IMR-90 (cell line): Measurements from ENCODE around the gene SURF1. TPM values are rescaled to one million over a fixed set of nuclear protein-coding genes. Genes with fewer than 3 reads are reported as not detected.

ENCODE experiments used
- ATAC-seq: fragments of 200-7000 bp; cut with Tn5 transposase; 2 replicates; pipeline ENCODE4 v1.9.1; 2020; ENCODE audit warnings: low read depth, mild to moderate bottlenecking, moderate library complexity
- BruUV-seq: library from RNA; stranded (reverse); fragments of 400-500 nt; replicated peaks from 2 replicates; lab custom pipeline; 2021; lab: Mats Ljungman, UMichigan
- CTCF ChIA-PET: fragments of 300-600 bp; formaldehyde crosslinking; extraction: SDS; loops from one replicate; lab custom pipeline; 2021; ENCODE audit warnings: antibody characterized with exemption; lab: Yijun Ruan, JAX
- POLR2A ChIA-PET: fragments of 300-600 bp; sonication (Branson Sonifier 250); formaldehyde crosslinking; loops from one replicate; lab custom pipeline; 2022; ENCODE audit warnings: antibody characterized with exemption; ENCODE audit not compliant: unreplicated experiment; lab: Charles Lee
- DNase-seq: peaks from one replicate; pipeline ENCODE4 v3.0.0; 2013
- H2AFZ ChIP-seq: replicated peaks from 2 replicates; pipeline ENCODE3; 2013; ENCODE audit warnings: low read length, mild to moderate bottlenecking; ENCODE audit not compliant: poor library complexity
- H2AK5ac ChIP-seq: 2 replicates; pipeline ENCODE4 v1.6.1; 2013; ENCODE audit warnings: low read depth, low read length, inconsistent platforms
- H2AK9ac ChIP-seq: replicated peaks from 2 replicates; pipeline ENCODE3; 2013; ENCODE audit warnings: mild to moderate bottlenecking, low read depth, low read length, moderate library complexity; ENCODE audit not compliant: poor library complexity
- H2BK120ac ChIP-seq: 2 replicates; pipeline ENCODE4 v1.6.1; 2013; ENCODE audit warnings: low read depth, low read length, inconsistent platforms
- H2BK15ac ChIP-seq: 3 replicates; pipeline ENCODE4 v1.6.1; 2013; ENCODE audit warnings: low read depth, low read length, inconsistent platforms
- H2BK20ac ChIP-seq: 2 replicates; pipeline ENCODE4 v1.6.1; 2013; ENCODE audit warnings: low read depth, mild to moderate bottlenecking, inconsistent platforms, low read length, moderate library complexity
- H2BK5ac ChIP-seq: 2 replicates; pipeline ENCODE4 v1.6.1; 2013; ENCODE audit warnings: mild to moderate bottlenecking, low read depth, low read length, inconsistent platforms; ENCODE audit not compliant: poor library complexity, severe bottlenecking
- H3K14ac ChIP-seq: replicated peaks from 2 replicates; pipeline ENCODE4 v1.6.1; 2013; ENCODE audit warnings: low read depth, low read length, inconsistent platforms
- H3K18ac ChIP-seq: 2 replicates; pipeline ENCODE4 v1.6.1; 2013; ENCODE audit warnings: low read depth, low read length, control low read depth
- H3K23ac ChIP-seq: 2 replicates; pipeline ENCODE4 v1.6.1; 2013; ENCODE audit warnings: low read depth, low read length, inconsistent platforms
- H3K27ac ChIP-seq: 2 replicates; pipeline ENCODE4 v1.5.1; 2013; ENCODE audit warnings: mild to moderate bottlenecking, control low read depth, low read length; ENCODE audit not compliant: insufficient read depth
- H3K27me3 ChIP-seq: 2 replicates; pipeline ENCODE4 v1.6.1; 2013; ENCODE audit warnings: low read length; ENCODE audit not compliant: control insufficient read depth, insufficient read depth
- H3K36me3 ChIP-seq: 2 replicates; pipeline ENCODE4 v1.6.1; 2013; ENCODE audit warnings: low read length, mixed read lengths; ENCODE audit not compliant: control insufficient read depth, insufficient read depth
- H3K4ac ChIP-seq: 2 replicates; pipeline ENCODE4 v1.6.1; 2013; ENCODE audit warnings: low read depth, low read length, inconsistent platforms
- H3K4me1 ChIP-seq: 2 replicates; pipeline ENCODE4 v1.6.1; 2013; ENCODE audit warnings: low read length, mixed read lengths; ENCODE audit not compliant: control insufficient read depth, insufficient read depth
- H3K4me2 ChIP-seq: 2 replicates; pipeline ENCODE4 v1.6.1; 2013; ENCODE audit warnings: low read depth, mild to moderate bottlenecking, control low read depth, low read length, moderate library complexity
- H3K4me3 ChIP-seq: 2 replicates; pipeline ENCODE4 v1.5.1; 2013; ENCODE audit warnings: low read depth, mild to moderate bottlenecking, control low read depth, low read length, moderate library complexity; ENCODE audit not compliant: insufficient read depth
- H3K56ac ChIP-seq: 2 replicates; pipeline ENCODE4 v1.6.1; 2013; ENCODE audit warnings: low read length, inconsistent platforms; ENCODE audit not compliant: insufficient read depth; ENCODE audit errors: extremely low read depth
- H3K79me1 ChIP-seq, 2 experiments: 2 replicates each; pipeline ENCODE4 v1.6.1; 2013; ENCODE audit warnings: low read length in 2 of 2, inconsistent platforms in 1 of 2, low read depth in 1 of 2
- H3K9ac ChIP-seq: 2 replicates; pipeline ENCODE4 v1.6.1; 2013; ENCODE audit warnings: low read depth, low read length, control low read depth
- H3K9me1 ChIP-seq: 2 replicates; pipeline ENCODE4 v1.6.1; 2013; ENCODE audit warnings: low read length, inconsistent platforms; ENCODE audit not compliant: insufficient read depth
- H3K9me3 ChIP-seq: 2 replicates; pipeline ENCODE4 v1.6.1; 2013; ENCODE audit warnings: low read length; ENCODE audit not compliant: control insufficient read depth, insufficient read depth
- H4K20me1 ChIP-seq: 2 replicates; pipeline ENCODE4 v1.6.1; 2013; ENCODE audit warnings: low read length, inconsistent platforms; ENCODE audit not compliant: insufficient read depth
- H4K5ac ChIP-seq: 2 replicates; pipeline ENCODE4 v1.6.1; 2013; ENCODE audit warnings: mild to moderate bottlenecking, low read depth, low read length, control low read depth
- H4K8ac ChIP-seq, 2 experiments: 2 replicates each; pipeline ENCODE4 v1.6.1; 2013; ENCODE audit warnings: low read depth in 2 of 2, low read length in 2 of 2, control low read depth in 1 of 2, inconsistent platforms in 1 of 2
- H4K91ac ChIP-seq: 2 replicates; pipeline ENCODE4 v1.6.1; 2013; ENCODE audit warnings: low read depth, low read length, inconsistent platforms; ENCODE audit not compliant: insufficient read depth
- BHLHE40 ChIP-seq: fragments of 150-350 bp; IDR thresholded peaks from 2 replicates; pipeline ENCODE4 v1.6.1; 2016; ENCODE audit warnings: mild to moderate bottlenecking, low read depth, low read length
- CHD1 ChIP-seq: IDR thresholded peaks from 2 replicates; pipeline ENCODE4 v1.6.1; 2012; ENCODE audit warnings: low read depth, low read length, improper control_type of control experiment
- ELK1 ChIP-seq: fragments of 150-350 bp; IDR thresholded peaks from 2 replicates; pipeline ENCODE4 v1.6.1; 2016; ENCODE audit warnings: low read depth, mild to moderate bottlenecking, low read length, moderate library complexity, borderline replicate concordance
- MAZ ChIP-seq: IDR thresholded peaks from 2 replicates; pipeline ENCODE4 v1.6.1; 2012; ENCODE audit warnings: low read depth, mild to moderate bottlenecking, low read length, improper control_type of control experiment, moderate library complexity, borderline replicate concordance
- MXI1 ChIP-seq: IDR thresholded peaks from 2 replicates; pipeline ENCODE4 v1.6.1; 2012; ENCODE audit warnings: low read depth, mild to moderate bottlenecking, low read length, moderate library complexity, borderline replicate concordance
- POLR2A ChIP-seq: IDR thresholded peaks from 2 replicates; pipeline ENCODE4 v1.6.1; 2012; ENCODE audit warnings: mild to moderate bottlenecking, low read depth, low read length
- USF2 ChIP-seq: fragments of 150-350 bp; IDR thresholded peaks from 2 replicates; pipeline ENCODE4 v1.6.1; 2017; ENCODE audit warnings: mild to moderate bottlenecking, antibody characterized with exemption, low read length, low read depth
- WGBS, 2 experiments: methylation state at CpG; one replicate each; pipeline versions ENCODE4 v1.1.5 to v1.1.7; 2013; ENCODE audit warnings: missing lambda C conversion rate in 2 of 2; ENCODE audit not compliant: insufficient read length in 1 of 2; ENCODE audit errors: extremely low coverage in 2 of 2; 5-methylcytosine and 5-hydroxymethylcytosine counted together
- dilution Hi-C: fragments of 300-500 bp; cut with HindIII; formaldehyde crosslinking; loops from one replicate; pipeline ENCODE4 v1.14.3; 2018; ENCODE audit warnings: low sequenced_read_pairs; ENCODE audit not compliant: unreplicated experiment
- in situ Hi-C: fragments of 300-500 bp; cut with MboI; formaldehyde crosslinking; loops from 3 replicates; pipeline ENCODE4 v1.14.3; 2019; ENCODE audit warnings: low sequenced_read_pairs, inconsistent platforms, mixed read lengths
- intact Hi-C: fragments of 100-400 bp; cut with micrococcal nuclease; formaldehyde crosslinking; loops from 2 replicates; pipeline ENCODE4 v1.10.0; 2022
- polyA plus RNA-seq, 3 experiments: library from polyadenylated mRNA; depleted of rRNA; stranded (reverse); fragments of >200 nt; gene quantifications; 2 replicates each; pipeline ENCODE4 v1.2.3, GENCODE V29; 2012; ENCODE audit warnings: low replicate concordance in 1 of 3
- total RNA-seq: library from RNA; depleted of rRNA; stranded (reverse); fragments of >200 nt; gene quantifications from 2 replicates; pipeline ENCODE4 v1.2.3, GENCODE V29; 2012

Gene SURF1
- total and polyA plus RNA-seq, 2 of the 4 experiments (the other 2 are of a cell fraction): 15.1 to 24.5 TPM

DNA sequence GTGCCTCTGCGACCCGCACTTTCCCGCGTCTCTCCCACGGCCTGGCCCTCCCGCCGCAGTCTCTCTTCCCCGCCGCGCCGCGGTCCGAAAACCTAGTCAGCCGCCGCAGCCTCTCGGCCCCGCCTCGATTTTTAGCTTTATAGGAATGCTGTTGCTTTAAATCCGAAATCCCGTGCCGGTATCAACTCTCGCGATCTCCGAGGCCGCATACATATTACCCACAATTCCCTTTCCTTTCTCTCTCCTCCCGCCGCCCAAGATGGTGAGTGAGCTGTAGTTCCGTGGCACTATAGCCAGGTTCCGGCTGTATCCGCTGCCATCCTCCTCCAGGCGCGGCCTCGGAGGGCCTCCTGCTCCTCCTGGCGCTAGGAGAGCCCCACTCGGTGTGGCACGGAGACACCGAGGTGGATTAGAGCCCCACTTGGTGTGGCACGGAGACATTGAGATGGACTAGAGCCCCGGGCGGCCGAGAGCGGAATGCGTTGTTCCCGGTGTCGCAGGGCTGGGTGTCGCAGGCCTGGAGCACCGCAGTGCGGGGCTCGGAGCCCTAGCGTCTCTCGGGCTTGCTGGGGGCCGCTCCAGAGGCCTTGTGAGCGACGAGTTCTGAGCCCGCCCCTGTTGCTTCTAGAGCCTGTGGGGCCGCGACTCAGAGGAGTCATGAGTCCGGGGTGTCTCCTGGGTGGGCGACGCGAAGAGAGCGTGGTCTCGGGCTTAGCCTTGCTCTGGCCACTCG, 8.1 kb downstream of the SURF1 start, which contains the start of the genes MED22 and RPL7A:
Gene MED22, minus strand, starts transcription at position 147 of the 733 bp plus-strand sequence. CDS start 1,469 bp downstream, outside the sequence.
Gene RPL7A, plus strand, starts transcription at position 234 of the 733 bp plus-strand sequence. Its CDS starts 26 bp downstream, at position 260.
- H2AK9ac ChIP-seq: peak within 1 kb of the TSS; percentile 99
- no TSS peak for BruUV-seq
- peak within 1 kb of the TSS; percentile 91 for H3K23ac ChIP-seq
- H3K27me3 ChIP-seq: no peaks in the 10 kb centered on the region
- peak within 1 kb of the TSS; percentile 74 for H3K4me3 ChIP-seq
- peak within 1 kb of the TSS; percentile 68 for H3K56ac ChIP-seq
- ATAC-seq: peak; percentile 69
- H3K4ac ChIP-seq: peak within 1 kb of the TSS; percentile 92
- WGBS, 2 experiments: 0% methylated on average over 21 of the region's 64 CpGs; no CpG with 5 or more reads in 1 of the 2 experiments
- H4K8ac ChIP-seq: peak within 1 kb of the TSS; percentile 29 to 85; a peak in 3 of 4 replicates
- peak within 1 kb of the TSS; percentile 93 for H2AK5ac ChIP-seq
- peak; percentile 96 for DNase-seq
- peak within 1 kb of the TSS; percentile 100 for H3K4me2 ChIP-seq
- H2BK120ac ChIP-seq: peak within 1 kb of the TSS; percentile 36; the same call in 1 of the 2 replicates
- H3K9me1 ChIP-seq: peaks cover 6% of the 10 kb centered on the region; the same call in 1 of the 2 replicates
- peaks cover 25 to 72% of the 10 kb centered on the region in 2 experiments for H3K79me1 ChIP-seq
- TF ChIP-seq POLR2A (peak; percentile 99), USF2 (no peak), MXI1 (peak; percentile 38; the same call in 1 of the 2 replicates), MAZ (peak; percentile 32; the same call in 1 of the 2 replicates), CHD1 (0 out of 2 replicates have a peak, but pooled peaks have one; percentile 69), BHLHE40 (peak; percentile 9; the same call in 1 of the 2 replicates), ELK1 (no peak)
- peak within 1 kb of the TSS; percentile 84 for H2AFZ ChIP-seq
- intact Hi-C loops: no loop called here
- peak within 1 kb of the TSS; percentile 81 for H4K91ac ChIP-seq
- peak within 1 kb of the TSS; percentile 80 for H3K14ac ChIP-seq
- in situ Hi-C loops: no loop called here
- H3K18ac ChIP-seq: peak within 1 kb of the TSS; percentile 66
- H3K27ac ChIP-seq: peak within 1 kb of the TSS; percentile 94
- H2BK15ac ChIP-seq: no peak within 1 kb of the TSS
- H4K5ac ChIP-seq: peak within 1 kb of the TSS; percentile 62
- peaks cover 66% of the 10 kb centered on the region for H3K36me3 ChIP-seq
- H2BK20ac ChIP-seq: no peak within 1 kb of the TSS
- POLR2A ChIA-PET: interaction anchor here (0.6 to 1.1 kb wide), 2 partner anchors 9 to 18 kb away, joined by 3 to 6 read pairs; no protein-coding TSS in a partner anchor
- dilution Hi-C loops: no loop called here
- peak within 1 kb of the TSS; percentile 96 for H3K9ac ChIP-seq
- H3K9me3 ChIP-seq: no peaks in the 10 kb centered on the region
- H3K4me1 ChIP-seq: peaks cover 16% of the 10 kb centered on the region
- H4K20me1 ChIP-seq: peaks cover 57% of the 10 kb centered on the region
- H2BK5ac ChIP-seq: peak within 1 kb of the TSS; percentile 97
- CTCF ChIA-PET: interaction anchor here (0.6 kb wide), 1 partner anchor 995 kb away, joined by 5 read pairs; no protein-coding TSS in a partner anchor
